Right lobe of liver (tissue), 6 donors: ENCODE measurements around the gene WBP2NL. TPM values are rescaled to one million over a fixed set of nuclear protein-coding genes. Genes with fewer than 3 reads are reported as not detected.
A peak's percentile ranks its signal among the peaks of the same experiment; 100 is the strongest.
"Not testable (repeated sequence)": the region's sequence is repeated elsewhere in the genome, so short reads cannot be mapped to it uniquely, and the experiment has no call there.

Experiments
- ATAC-seq, 4 donors: fragments of 200-7000 bp; cut with Tn5 transposase; one replicate each; pipeline ENCODE4 v1.9.1; 2020; ENCODE audit warnings: mild to moderate bottlenecking in 4 of 4, moderate library complexity in 4 of 4
- DNase-seq, 3 donors: peaks; one replicate each; pipeline ENCODE4 v3.0.0-alpha.2; 2020
- H3K27ac ChIP-seq, 3 donors: fragments of 200-600 bp; one replicate each; pipeline ENCODE4 v1.8.0; 2022
- H3K27me3 ChIP-seq, 2 donors: fragments of 200-600 bp; one replicate each; pipeline ENCODE4 v1.8.0; 2022
- H3K36me3 ChIP-seq, 4 donors: fragments of 200-600 bp; sonication (generic) in 1 of 4; one replicate each; pipeline versions ENCODE4 v1.5.1 to v1.8.0; 2017 to 2022; ENCODE audit warnings: control low read depth in 1 of 4
- H3K4me1 ChIP-seq, 4 donors: fragments of 200-600 bp; sonication (generic) in 1 of 4; one replicate each; pipeline versions ENCODE4 v1.5.1 to v1.8.0; 2017 to 2022; ENCODE audit warnings: control low read depth in 1 of 4
- H3K4me3 ChIP-seq, 3 donors: fragments of 200-600 bp; one replicate each; pipeline ENCODE4 v1.8.0; 2022
- H3K9me3 ChIP-seq, 4 donors: fragments of 200-600 bp; sonication (generic) in 1 of 4; one replicate each; pipeline versions ENCODE4 v1.5.1 to v1.8.0; 2017 to 2022; ENCODE audit warnings: control low read depth in 1 of 4
- POLR2A ChIP-seq: fragments of 450-650 bp; IDR thresholded peaks from one replicate; pipeline ENCODE4 v1.6.1; 2017; ENCODE audit warnings: antibody characterized with exemption, mild to moderate bottlenecking
- WGBS: methylation state at CpG from one replicate; pipeline ENCODE4 v1.1.6; 2018; ENCODE audit warnings: low coverage, low lambda C conversion rate; ENCODE audit not compliant: insufficient coverage; ENCODE audit errors: missing lambda C conversion rate; 5-methylcytosine and 5-hydroxymethylcytosine counted together
- intact Hi-C, 2 donors: fragments of 100-400 bp; cut with DNase I; formaldehyde crosslinking; loops; one replicate each; pipeline versions ENCODE4 v1.11.2 to v1.14.1; 2022
- long read RNA-seq: library from polyadenylated mRNA; unstranded; transcript quantifications from one replicate; pipeline ENCODE4 v2.0.0, GENCODE V29; 2019
- total RNA-seq, 6 experiments: library from RNA; depleted of rRNA in 2 of 6; stranded (reverse); fragments of >200 nt in 2 of 6; fragmentation: NEBNext Ultra II Directional in 3 of 6; extraction: Animal tissue kit (Norgen Biotek cat#: 25700) in 3 of 6; gene quantifications; one replicate each; pipeline versions ENCODE4 v1.1.0 to v1.2.4, GENCODE V29; 2016 to 2023
- TF ChIP-seq, protein P1 (sequence below), 4 donors: fragments of 200-600 bp in 3 of 4; fragments of 450-650 bp in 1 of 4; IDR thresholded peaks; one replicate each; pipeline versions ENCODE4 v1.5.1 to v1.8.0; 2016 to 2022; ENCODE audit warnings: antibody characterized with exemption in 4 of 4, mild to moderate bottlenecking in 2 of 4
- donor health status: DM: no; HTN: yes; CAD: no.
- donor health status: DM: no; HTN: no; CAD: no.
- donor health status: DM: no; HTN: no; CAD: no.
- donor health status: DM: no; HTN: yes; CAD: no.
- donor health status: DM: no; HTN: yes; CAD: no.

WBP2NL gene
- under 1 TPM; 0.12 to 0.72 (median 0.63) TPM for total RNA-seq
- long read RNA-seq, result 0 reads

DNA sequence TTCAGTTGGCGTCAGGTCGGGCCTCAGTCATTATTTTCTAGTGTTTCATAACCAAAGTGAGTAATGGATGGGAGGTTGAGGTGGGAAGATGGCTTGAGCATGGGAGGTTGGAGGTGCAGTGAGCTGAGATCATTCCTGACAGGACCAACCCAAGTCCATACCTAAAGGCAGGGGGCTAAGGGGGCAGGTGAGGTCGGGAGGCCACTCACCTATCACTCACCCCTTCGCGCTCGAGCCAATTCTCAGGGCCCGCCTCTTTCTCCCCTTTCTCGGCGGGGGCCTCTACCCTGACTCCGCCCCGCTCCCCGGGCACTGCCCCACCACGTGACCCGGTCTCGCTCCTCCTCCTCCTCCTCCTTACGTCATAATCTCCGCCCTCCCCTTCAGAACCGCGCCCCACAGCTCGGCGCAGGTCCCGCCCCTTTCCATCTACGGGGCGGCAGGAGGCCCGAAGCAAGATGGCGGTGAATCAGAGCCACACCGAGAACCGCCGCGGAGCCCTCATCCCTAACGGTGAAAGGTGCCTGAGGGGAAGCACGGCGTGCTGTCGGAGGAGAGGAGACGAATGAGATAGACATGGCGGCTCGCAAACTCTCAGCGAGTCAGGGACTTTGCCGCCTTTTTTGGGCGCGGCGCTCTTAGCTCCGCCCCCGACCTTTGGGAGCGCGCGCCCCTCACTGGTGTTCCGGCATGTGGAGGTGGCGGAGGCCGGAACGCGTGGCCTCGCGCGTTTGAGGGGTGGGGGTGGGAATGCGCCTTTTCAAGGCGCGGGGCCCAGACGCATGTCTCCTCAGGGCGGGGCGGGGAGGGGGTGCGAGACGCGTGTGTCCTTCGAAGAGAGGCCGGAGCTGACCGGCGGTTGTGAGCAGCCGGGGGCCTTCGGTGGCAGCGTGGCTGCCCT, at the start of gene WBP2NL:
Gene WBP2NL, plus strand, starts transcription at position 428 of the 901 bp plus-strand sequence. Its CDS starts 31 bp downstream, at position 459.
- no peaks in the 10 kb centered on the region for H3K36me3 ChIP-seq
- peak within 1 kb of the TSS; percentile 52 to 78 (median 61) for H3K4me3 ChIP-seq
- ATAC-seq (peak; percentile 97 to 100 (median 100)), DNase-seq (peak; percentile 91 to 94 (median 92))
- intact Hi-C loops, result no loop called here
- peaks cover 0 to 7% (median 0%) of the 10 kb centered on the region in 4 donors for H3K4me1 ChIP-seq
- peak within 1 kb of the TSS in 2 of 3 donors; percentile 19 to 38 for H3K27ac ChIP-seq
- no peaks in the 10 kb centered on the region for H3K9me3 ChIP-seq
- no peaks in the 10 kb centered on the region for H3K27me3 ChIP-seq
- WGBS, result 24% methylated on average over 48 of the region's 71 CpGs
- peak; percentile 54 for TF ChIP-seq POLR2A
- TF ChIP-seq, protein P1, sequence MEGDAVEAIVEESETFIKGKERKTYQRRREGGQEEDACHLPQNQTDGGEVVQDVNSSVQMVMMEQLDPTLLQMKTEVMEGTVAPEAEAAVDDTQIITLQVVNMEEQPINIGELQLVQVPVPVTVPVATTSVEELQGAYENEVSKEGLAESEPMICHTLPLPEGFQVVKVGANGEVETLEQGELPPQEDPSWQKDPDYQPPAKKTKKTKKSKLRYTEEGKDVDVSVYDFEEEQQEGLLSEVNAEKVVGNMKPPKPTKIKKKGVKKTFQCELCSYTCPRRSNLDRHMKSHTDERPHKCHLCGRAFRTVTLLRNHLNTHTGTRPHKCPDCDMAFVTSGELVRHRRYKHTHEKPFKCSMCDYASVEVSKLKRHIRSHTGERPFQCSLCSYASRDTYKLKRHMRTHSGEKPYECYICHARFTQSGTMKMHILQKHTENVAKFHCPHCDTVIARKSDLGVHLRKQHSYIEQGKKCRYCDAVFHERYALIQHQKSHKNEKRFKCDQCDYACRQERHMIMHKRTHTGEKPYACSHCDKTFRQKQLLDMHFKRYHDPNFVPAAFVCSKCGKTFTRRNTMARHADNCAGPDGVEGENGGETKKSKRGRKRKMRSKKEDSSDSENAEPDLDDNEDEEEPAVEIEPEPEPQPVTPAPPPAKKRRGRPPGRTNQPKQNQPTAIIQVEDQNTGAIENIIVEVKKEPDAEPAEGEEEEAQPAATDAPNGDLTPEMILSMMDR (IDR thresholded peaks at IDR 0.05), result no peak

- intact Hi-C loops, result loop anchor here in 1 of 2 donors (10.0 kb wide), 1 partner anchor 204 kb away; no protein-coding TSS in a partner anchor
- H3K36me3 ChIP-seq, H3K27me3 ChIP-seq, ATAC-seq, H3K27ac ChIP-seq, DNase-seq, H3K4me3 ChIP-seq, H3K9me3 ChIP-seq, H3K4me1 ChIP-seq: not testable (repeated sequence)
- 97% methylated on average over 8 of the region's 8 CpGs for WGBS
Observed at GRCh38 chr22:41948928-41949296, 49.7 kb upstream of the WBP2NL start.

GRCh38 chr22:41949297-41949965, 49.2 kb upstream of the WBP2NL start:
- intact Hi-C loops, result loop anchor here in 1 of 2 donors (10.0 kb wide), 1 partner anchor 205 kb away; no protein-coding TSS in a partner anchor
- Histone ChIP-seq H3K27me3 (no peaks in the 10 kb centered on the region), H3K9me3 (no peaks in the 10 kb centered on the region), H3K36me3 (no peaks in the 10 kb centered on the region), H3K4me1 (peaks cover 0 to 9% (median 0%) of the 10 kb centered on the region in 4 donors), H3K4me3 (no peak overlapping the region), H3K27ac (no peak overlapping the region)
- ATAC-seq (no peak), DNase-seq (peak in 1 of 3 donors; percentile 37)
- TF ChIP-seq POLR2A, result no peak
- WGBS, result 79% methylated on average over 3 of the region's 7 CpGs

GRCh38 chr22:41951898-41952474, 46.6 kb upstream of the WBP2NL start, which contains the start of gene SMIM45:
Gene SMIM45 (plus strand): TSS chr22:41952150.
- no peak for ATAC-seq
- H3K36me3 ChIP-seq, result no peaks in the 10 kb centered on the region
- no peaks in the 10 kb centered on the region for H3K27me3 ChIP-seq
- no peak for DNase-seq
- WGBS, result 60% methylated on average over 1 of the region's 16 CpGs
- intact Hi-C loops, result no loop called here
- no peak within 1 kb of the TSS for H3K27ac ChIP-seq
- no peak for TF ChIP-seq POLR2A
- TF ChIP-seq, protein P1 (IDR thresholded peaks at IDR 0.05), result no peak
- no peak within 1 kb of the TSS for H3K4me3 ChIP-seq
- H3K4me1 ChIP-seq, result no peaks in the 10 kb centered on the region
- H3K9me3 ChIP-seq, result no peaks in the 10 kb centered on the region

DNA sequence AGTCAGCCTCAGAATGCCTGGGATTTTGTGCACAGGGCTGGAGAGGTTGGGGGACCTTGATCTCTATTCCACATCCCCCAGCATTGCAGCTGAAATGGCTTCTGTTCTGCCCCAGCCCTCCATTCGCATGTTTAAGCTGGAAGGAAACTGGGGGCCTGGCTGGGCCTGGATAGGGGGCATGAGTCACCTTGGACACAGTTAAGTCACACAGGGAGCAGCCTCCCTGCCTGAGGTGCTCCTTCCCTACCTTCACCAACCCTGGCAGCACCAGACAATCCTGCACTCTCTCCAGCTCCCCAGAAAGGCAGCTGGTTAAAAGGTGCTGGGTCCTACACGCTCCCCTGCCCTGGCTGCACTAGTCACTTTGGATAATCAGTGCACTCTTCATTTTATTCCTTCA, 45.9 kb upstream of the WBP2NL start:
- no peak for ATAC-seq
- H3K27me3 ChIP-seq, result no peaks in the 10 kb centered on the region
- H3K27ac ChIP-seq, result no peak overlapping the region
- no peaks in the 10 kb centered on the region for H3K36me3 ChIP-seq
- TF ChIP-seq, protein P1 (IDR thresholded peaks at IDR 0.05), result no peak
- no peak for TF ChIP-seq POLR2A
- WGBS, result no CpG with 5 or more reads among the region's 2 CpGs
- H3K4me3 ChIP-seq, result no peak overlapping the region
- intact Hi-C loops, result no loop called here
- H3K4me1 ChIP-seq, result peaks cover 0 to 3% (median 0%) of the 10 kb centered on the region in 4 donors
- no peaks in the 10 kb centered on the region for H3K9me3 ChIP-seq
- DNase-seq, result no peak
